GM12873 (cell line): Measurements from ENCODE around the gene MADCAM1.

ENCODE experiments used
- TF ChIP-seq, protein P1 (sequence below): IDR thresholded peaks from 2 replicates; pipeline ENCODE4 v1.5.1; 2012; ENCODE audit warnings: low read depth, mild to moderate bottlenecking, moderate library complexity, low read length, control low read depth; ENCODE audit not compliant: insufficient read depth; ENCODE audit errors: missing control alignments

Gene MADCAM1

DNA sequence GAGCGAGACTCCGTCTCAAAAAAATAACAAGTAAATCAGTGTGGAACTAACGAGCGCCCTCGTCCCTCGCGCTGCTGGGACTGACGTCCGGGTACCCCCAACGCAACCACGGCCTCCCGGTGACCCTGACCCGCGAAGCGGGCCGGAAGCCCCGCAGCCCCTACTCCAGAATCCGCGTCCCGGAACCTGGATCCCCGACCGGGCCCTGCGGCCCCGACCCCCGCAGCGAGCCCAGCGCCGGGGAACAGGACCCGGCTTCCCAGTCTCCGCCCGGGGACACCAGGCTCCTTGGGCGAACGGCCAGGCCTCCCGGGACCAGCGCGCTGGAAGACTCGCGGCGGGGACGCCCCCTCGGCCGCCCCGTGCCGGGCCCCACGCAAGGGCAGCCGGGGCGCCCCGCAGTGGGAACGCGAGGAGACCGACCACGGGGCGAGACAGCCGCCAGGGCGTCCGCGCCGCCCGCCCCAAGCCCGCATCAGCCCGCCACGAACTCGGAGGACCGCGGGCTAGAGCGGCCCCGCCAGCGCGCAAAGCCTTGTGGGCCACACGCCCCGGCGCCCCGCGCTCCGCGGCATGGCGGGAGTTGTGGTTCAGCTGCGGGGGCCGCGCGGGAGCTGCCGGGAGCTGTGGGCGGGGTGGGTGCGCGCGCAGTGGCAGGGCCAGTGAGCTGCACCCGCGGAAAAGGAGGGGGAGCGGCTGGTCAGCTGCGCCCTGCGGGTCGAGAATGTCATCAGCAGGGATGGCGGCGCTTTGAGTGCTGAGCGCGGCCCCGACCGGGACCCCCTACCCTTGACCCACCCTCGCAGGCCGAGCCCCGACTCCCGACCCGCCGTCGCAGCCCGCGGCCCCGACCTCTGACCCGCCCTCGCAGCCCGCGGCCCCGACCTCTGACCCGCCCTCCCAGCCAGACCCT, 7.5 kb upstream of the MADCAM1 start:
- TF ChIP-seq, protein P1, sequence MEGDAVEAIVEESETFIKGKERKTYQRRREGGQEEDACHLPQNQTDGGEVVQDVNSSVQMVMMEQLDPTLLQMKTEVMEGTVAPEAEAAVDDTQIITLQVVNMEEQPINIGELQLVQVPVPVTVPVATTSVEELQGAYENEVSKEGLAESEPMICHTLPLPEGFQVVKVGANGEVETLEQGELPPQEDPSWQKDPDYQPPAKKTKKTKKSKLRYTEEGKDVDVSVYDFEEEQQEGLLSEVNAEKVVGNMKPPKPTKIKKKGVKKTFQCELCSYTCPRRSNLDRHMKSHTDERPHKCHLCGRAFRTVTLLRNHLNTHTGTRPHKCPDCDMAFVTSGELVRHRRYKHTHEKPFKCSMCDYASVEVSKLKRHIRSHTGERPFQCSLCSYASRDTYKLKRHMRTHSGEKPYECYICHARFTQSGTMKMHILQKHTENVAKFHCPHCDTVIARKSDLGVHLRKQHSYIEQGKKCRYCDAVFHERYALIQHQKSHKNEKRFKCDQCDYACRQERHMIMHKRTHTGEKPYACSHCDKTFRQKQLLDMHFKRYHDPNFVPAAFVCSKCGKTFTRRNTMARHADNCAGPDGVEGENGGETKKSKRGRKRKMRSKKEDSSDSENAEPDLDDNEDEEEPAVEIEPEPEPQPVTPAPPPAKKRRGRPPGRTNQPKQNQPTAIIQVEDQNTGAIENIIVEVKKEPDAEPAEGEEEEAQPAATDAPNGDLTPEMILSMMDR = no peak

DNA sequence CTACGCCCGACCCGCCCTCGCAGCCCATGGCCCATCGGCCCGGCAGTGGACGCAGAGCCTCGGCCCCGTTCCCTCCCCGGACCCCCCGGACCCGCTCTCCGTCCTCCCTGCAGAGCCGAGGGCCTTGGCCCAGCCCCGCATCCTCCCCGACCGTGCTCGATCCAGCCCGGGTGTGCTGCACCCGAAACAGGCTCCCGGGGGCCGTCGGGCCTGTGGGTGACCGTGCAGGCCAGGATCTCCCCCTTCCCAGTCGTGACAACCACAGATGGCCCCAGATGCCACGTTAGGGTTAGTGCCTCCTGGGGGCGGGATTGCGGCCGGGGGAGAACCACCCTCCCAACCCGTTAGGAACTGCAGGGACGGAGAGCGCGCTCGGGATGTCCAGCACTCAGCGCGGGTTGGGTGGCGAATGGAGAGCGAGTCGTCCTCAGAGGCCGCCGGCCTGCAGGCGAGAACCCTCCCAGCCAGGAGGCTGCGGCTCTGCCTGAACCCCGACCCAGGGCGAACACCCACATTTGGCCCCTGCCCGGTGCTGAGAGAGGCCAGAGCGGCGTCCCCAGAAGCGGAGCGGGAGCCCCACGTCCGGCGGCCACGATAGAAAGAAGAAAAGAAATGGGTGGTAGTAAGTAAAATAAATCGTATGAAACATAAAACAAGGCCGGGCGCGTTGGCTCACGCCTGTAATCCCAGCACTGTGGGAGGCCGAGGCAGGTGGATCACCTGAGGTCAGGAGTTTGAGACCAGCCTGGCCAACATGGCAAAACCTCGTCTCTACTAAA, 6.7 kb upstream of the MADCAM1 start:
- TF ChIP-seq, protein P1 = no peak

- TF ChIP-seq, protein P1 = no peak
These were observed 5.0 kb upstream of the MADCAM1 start for GRCh38 chr19:491146-491741.

GRCh38 chr19:492091-492531, 4.2 kb upstream of the MADCAM1 start:
- TF ChIP-seq, protein P1 = no peak

GRCh38 chr19:493391-494170, 2.7 kb upstream of the MADCAM1 start:
- TF ChIP-seq, protein P1 = no peak

DNA sequence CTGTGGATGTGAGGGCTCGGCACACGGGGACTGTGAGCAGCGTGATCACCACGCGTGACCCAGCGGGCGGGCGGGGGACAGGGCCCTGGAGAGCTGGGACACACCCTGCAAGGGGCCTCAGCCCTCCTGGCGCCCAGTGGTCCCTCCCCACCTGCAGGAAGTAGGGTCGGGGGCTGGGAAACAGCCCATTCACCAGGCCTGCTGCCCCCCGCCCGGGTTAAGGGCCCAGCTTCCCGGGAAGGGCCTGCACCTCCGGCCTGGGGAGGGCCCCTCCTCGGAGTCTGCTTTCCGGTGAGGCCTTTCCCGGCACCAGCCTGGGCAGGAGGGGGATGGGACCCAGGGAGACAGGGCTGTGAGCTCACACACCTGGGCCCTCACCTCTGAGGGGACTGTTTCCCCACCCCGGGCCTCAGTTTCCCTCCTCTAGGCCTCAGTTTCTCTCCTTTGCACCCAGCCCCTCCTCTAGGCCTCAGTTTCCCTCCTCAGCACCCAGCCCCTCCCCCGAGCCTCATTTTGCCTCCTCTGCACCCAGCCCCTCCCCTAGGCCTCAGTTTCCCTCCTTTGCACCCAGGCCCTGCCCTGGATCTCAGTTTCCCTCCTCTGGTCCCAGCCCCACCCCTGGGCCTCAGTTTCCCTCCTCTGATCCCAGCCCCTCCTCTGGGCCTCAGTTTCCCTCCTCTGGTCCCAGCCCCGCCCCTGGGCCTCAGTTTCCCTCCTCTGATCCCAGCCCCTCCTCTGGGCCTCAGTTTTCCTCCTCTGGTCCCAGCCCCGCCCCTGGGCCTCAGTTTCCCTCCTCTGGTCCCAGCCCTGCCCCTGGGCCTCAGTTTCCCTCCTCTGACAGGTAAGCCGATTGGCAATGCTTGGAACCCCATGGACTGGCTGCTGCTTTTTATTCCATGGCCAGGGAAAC, 1.9 kb upstream of the MADCAM1 start:
- TF ChIP-seq, protein P1 = no peak
